Measurements from ENCODE around the gene STXBP5. TPM values are rescaled to one million over a fixed set of nuclear protein-coding genes. Genes with fewer than 3 reads are reported as not detected.

The STXBP5 gene
- total and polyA plus RNA-seq, 2 of the 4 experiments (the other 2 are of a cell fraction) = 13.2 to 46.4 TPM

- no peak overlapping the region for H3K56ac ChIP-seq (ENCODE audit: extremely low read depth, insufficient read depth, low read length)
- H3K36me3 ChIP-seq (ENCODE audit: control insufficient read depth, insufficient read depth, low read length) = no peaks in the 10 kb centered on the region
- H3K9me1 ChIP-seq (ENCODE audit: insufficient read depth, low read length) = no peaks in the 10 kb centered on the region
- intact Hi-C loops (cut with micrococcal nuclease) = no loop called here
- H3K9me3 ChIP-seq (ENCODE audit: control insufficient read depth, insufficient read depth, low read length) = no peaks in the 10 kb centered on the region
- DNase-seq (no peak), ATAC-seq (ENCODE audit: low read depth) (no peak)
- H3K9ac ChIP-seq (ENCODE audit: low read depth, low read length) = no peak overlapping the region
- no peak overlapping the region for H3K4me2 ChIP-seq (ENCODE audit: low read depth, low read length)
- no peak overlapping the region for H4K91ac ChIP-seq (ENCODE audit: insufficient read depth, low read depth, low read length)
- H4K5ac ChIP-seq (ENCODE audit: low read depth, low read length) = no peak overlapping the region
- TF ChIP-seq CTCF (conservative IDR thresholded peaks at IDR 0.05; ENCODE audit: low read depth, low read length) = no peak
- TF ChIP-seq SMC3 (IDR thresholded peaks at IDR 0.05; ENCODE audit: low read depth, low read length) = no peak
- TF ChIP-seq USF2 (IDR thresholded peaks at IDR 0.05; ENCODE audit: low read depth, low read length) = no peak
- no peak for TF ChIP-seq NFE2L2 (IDR thresholded peaks at IDR 0.05; ENCODE audit: low read depth, low read length)
- TF ChIP-seq CEBPB (IDR thresholded peaks at IDR 0.05; ENCODE audit: low read depth, low read length) = no peak
- TF ChIP-seq BHLHE40 (IDR thresholded peaks at IDR 0.05; ENCODE audit: low read depth, low read length) = no peak
- TF ChIP-seq MAZ (IDR thresholded peaks at IDR 0.05; ENCODE audit: borderline replicate concordance, low read depth, low read length) = no peak
- no peak for TF ChIP-seq MAFK (IDR thresholded peaks at IDR 0.05; ENCODE audit: low read depth, low read length)
- TF ChIP-seq POLR2A (IDR thresholded peaks at IDR 0.05; ENCODE audit: low read depth, low read length) = no peak
- no peak for TF ChIP-seq FOS (IDR thresholded peaks at IDR 0.05; ENCODE audit: low read depth, low read length)
- no peak for TF ChIP-seq RCOR1 (IDR thresholded peaks at IDR 0.05; ENCODE audit: insufficient replicate concordance, low read length)
- TF ChIP-seq CHD1 (IDR thresholded peaks at IDR 0.05; ENCODE audit: low read depth, low read length) = no peak
- no peak overlapping the region for H3K23ac ChIP-seq (ENCODE audit: low read depth, low read length)
- H3K79me1 ChIP-seq (ENCODE audit: low read depth in 1 of 2, low read length in 2 of 2) = no peaks in the 10 kb centered on the region
- H3K4ac ChIP-seq (ENCODE audit: low read depth, low read length) = no peak overlapping the region
- H2AFZ ChIP-seq (replicated peaks; ENCODE audit: low read length, poor library complexity) = no peak overlapping the region
- H3K27me3 ChIP-seq (ENCODE audit: control insufficient read depth, insufficient read depth, low read length) = peaks cover 3% of the 10 kb centered on the region; the same call in 1 of the 2 replicates
- no peak overlapping the region for H2BK15ac ChIP-seq (ENCODE audit: low read depth, low read length)
- H2BK120ac ChIP-seq (ENCODE audit: low read depth, low read length) = no peak overlapping the region
- no peaks in the 10 kb centered on the region for H3K4me1 ChIP-seq (ENCODE audit: control insufficient read depth, insufficient read depth, low read length)
- no peak overlapping the region for H3K4me3 ChIP-seq (ENCODE audit: insufficient read depth, low read depth, low read length)
- ChIA-PET POLR2A (ENCODE audit: unreplicated experiment) (no interaction called here), CTCF (no interaction called here)
- no CpG with 5 or more reads among the region's 3 CpGs for WGBS, 2 experiments (ENCODE audit: extremely low coverage in 2 of 2, insufficient read length in 1 of 2)
- no peak overlapping the region for H2BK5ac ChIP-seq (ENCODE audit: low read depth, low read length, poor library complexity, severe bottlenecking)
- H2AK5ac ChIP-seq (ENCODE audit: low read depth, low read length) = no peak overlapping the region
- H3K27ac ChIP-seq (ENCODE audit: insufficient read depth, low read length) = no peak overlapping the region
- no peak overlapping the region for H3K14ac ChIP-seq (replicated peaks; ENCODE audit: low read depth, low read length)
- H3K18ac ChIP-seq (ENCODE audit: low read depth, low read length) = no peak overlapping the region
- in situ Hi-C loops (cut with MboI; ENCODE audit: low sequenced_read_pairs) = no loop called here
- no peak overlapping the region for H4K8ac ChIP-seq (ENCODE audit: low read depth in 2 of 2, low read length in 2 of 2)
- no TSS peak for BruUV-seq (replicated peaks)
- no peaks in the 10 kb centered on the region for H4K20me1 ChIP-seq (ENCODE audit: insufficient read depth, low read length)
- dilution Hi-C loops (cut with HindIII; ENCODE audit: low sequenced_read_pairs, unreplicated experiment) = no loop called here
- no peak overlapping the region for H2BK20ac ChIP-seq (ENCODE audit: low read depth, low read length)
- H2AK9ac ChIP-seq (replicated peaks; ENCODE audit: low read depth, low read length, poor library complexity) = no peak overlapping the region
Observed at GRCh38 chr6:147437615-147438014, 233.4 kb downstream of the STXBP5 start.

Data from IMR-90 (cell line).